Loucy (cell line): Measurements from ENCODE around the gene INF2.

Experiments
- H2AFZ ChIP-seq: fragments of 200-600 bp; sonication (generic); 2 replicates; pipeline ENCODE4 v1.6.0; 2016; ENCODE audit warnings: antibody characterized with exemption, mild to moderate bottlenecking, low read length, moderate library complexity
- H3F3A ChIP-seq: fragments of 200-600 bp; 2 replicates; pipeline ENCODE4 v1.6.0; 2016; ENCODE audit warnings: antibody characterized with exemption, low read depth, mild to moderate bottlenecking
- H3K27me3 ChIP-seq: fragments of 200-600 bp; sonication (generic); 2 replicates; pipeline ENCODE4 v1.6.1; 2014; ENCODE audit warnings: low read length, mild to moderate bottlenecking; ENCODE audit not compliant: insufficient read depth, poor library complexity, severe bottlenecking
- H3K36me3 ChIP-seq: fragments of 200-600 bp; sonication (generic); 2 replicates; pipeline ENCODE4 v1.6.1; 2016; ENCODE audit warnings: low read length; ENCODE audit not compliant: insufficient read depth
- H3K4me1 ChIP-seq: fragments of 200-600 bp; sonication (generic); 2 replicates; pipeline ENCODE4 v1.5.1; 2014; ENCODE audit warnings: low read length, mild to moderate bottlenecking; ENCODE audit not compliant: insufficient read depth, poor library complexity, severe bottlenecking
- H3K4me2 ChIP-seq: fragments of 200-600 bp; sonication (generic); 2 replicates; pipeline ENCODE4 v1.6.0; 2014; ENCODE audit warnings: antibody characterized with exemption, low read length, low read depth, mild to moderate bottlenecking; ENCODE audit not compliant: poor library complexity, severe bottlenecking
- H3K4me3 ChIP-seq: fragments of 200-600 bp; sonication (generic); 2 replicates; pipeline ENCODE4 v1.5.1; 2014; ENCODE audit warnings: low read length, mild to moderate bottlenecking, mixed read lengths; ENCODE audit not compliant: poor library complexity, severe bottlenecking
- H3K79me2 ChIP-seq: fragments of 200-600 bp; sonication (generic); 2 replicates; pipeline ENCODE4 v1.6.1; 2014; ENCODE audit warnings: low read length; ENCODE audit not compliant: insufficient read depth
- H3K9ac ChIP-seq: fragments of 200-600 bp; sonication (generic); 2 replicates; pipeline ENCODE4 v1.6.0; 2014; ENCODE audit warnings: mild to moderate bottlenecking, low read depth, low read length, moderate library complexity; ENCODE audit not compliant: poor library complexity, severe bottlenecking
- H3K9me2 ChIP-seq: fragments of 200-600 bp; sonication (generic); replicated peaks from 2 replicates; pipeline ENCODE4 v1.6.1; 2016; ENCODE audit warnings: low read depth, low read length, mixed read lengths
- H3K9me3 ChIP-seq: fragments of 200-600 bp; sonication (generic); 2 replicates; pipeline ENCODE4 v1.6.1; 2014; ENCODE audit warnings: mild to moderate bottlenecking, antibody characterized with exemption, low read length, low read depth; ENCODE audit not compliant: insufficient read depth
- H4K20me1 ChIP-seq: fragments of 200-600 bp; sonication (generic); 2 replicates; pipeline ENCODE4 v1.6.0; 2014; ENCODE audit warnings: antibody characterized with exemption, low read length, mild to moderate bottlenecking; ENCODE audit not compliant: insufficient read depth, poor library complexity, severe bottlenecking
- EZH2phosphoT487 ChIP-seq: fragments of 200-600 bp; IDR thresholded peaks from 2 replicates; pipeline ENCODE4 v1.6.1; 2018; ENCODE audit warnings: antibody characterized with exemption, mild to moderate bottlenecking, moderate library complexity, borderline replicate concordance
- TF ChIP-seq, protein P1 (sequence below): fragments of 200-600 bp; sonication (generic); conservative IDR thresholded peaks from 2 replicates; pipeline ENCODE4 v1.5.1; 2014; ENCODE audit warnings: mild to moderate bottlenecking, antibody characterized with exemption, low read length

Gene INF2

DNA sequence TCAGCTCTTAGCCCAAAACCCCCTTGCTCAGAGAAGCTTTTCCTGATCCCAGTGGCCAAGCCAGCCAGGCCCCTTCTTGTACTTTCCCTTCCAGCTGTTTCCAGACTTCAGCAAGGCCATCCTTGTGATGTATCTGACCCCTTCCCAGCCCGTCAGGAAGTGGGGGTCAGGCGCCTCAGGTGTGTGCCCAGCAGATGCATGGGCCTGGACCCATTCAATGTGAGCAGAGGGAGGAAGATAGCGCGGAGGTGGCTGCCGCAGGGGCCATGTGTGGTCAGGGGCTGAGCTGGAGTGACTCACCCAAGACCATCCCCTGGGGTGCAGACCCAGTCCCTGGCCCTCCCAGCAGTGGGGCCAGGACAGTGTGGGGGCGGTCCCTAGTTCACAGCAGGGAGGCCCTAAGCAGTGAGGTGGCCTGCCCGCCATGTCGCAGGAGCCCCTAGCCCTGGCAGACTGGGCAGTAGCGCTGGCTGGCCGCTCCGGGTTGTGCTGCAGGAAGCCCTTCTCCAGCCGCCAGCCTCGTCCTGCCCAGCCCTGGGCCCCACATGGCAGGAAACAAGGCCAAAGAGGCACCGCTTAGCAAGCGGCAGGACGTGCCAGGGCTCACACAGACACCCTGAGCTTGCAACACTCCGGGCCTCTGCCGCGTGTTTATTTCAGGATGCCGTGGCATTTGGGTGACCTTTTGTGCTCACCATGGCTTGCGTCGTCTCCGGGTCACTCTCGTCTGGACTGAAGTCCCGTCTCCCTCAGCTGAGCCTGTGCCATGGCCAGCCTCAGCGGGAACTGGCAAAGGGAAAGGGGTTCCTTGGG, 46.6 kb downstream of the INF2 start:
- no peak overlapping the region for H3K4me3 ChIP-seq
- H3K79me2 ChIP-seq: no peaks in the 10 kb centered on the region
- H3K9me3 ChIP-seq: no peaks in the 10 kb centered on the region
- no peaks in the 10 kb centered on the region for H3K27me3 ChIP-seq
- H3K36me3 ChIP-seq: no peaks in the 10 kb centered on the region
- H3K9me2 ChIP-seq: no peaks in the 10 kb centered on the region
- H3F3A ChIP-seq: no peaks in the 10 kb centered on the region
- H2AFZ ChIP-seq: no peak overlapping the region
- TF ChIP-seq, protein P1, sequence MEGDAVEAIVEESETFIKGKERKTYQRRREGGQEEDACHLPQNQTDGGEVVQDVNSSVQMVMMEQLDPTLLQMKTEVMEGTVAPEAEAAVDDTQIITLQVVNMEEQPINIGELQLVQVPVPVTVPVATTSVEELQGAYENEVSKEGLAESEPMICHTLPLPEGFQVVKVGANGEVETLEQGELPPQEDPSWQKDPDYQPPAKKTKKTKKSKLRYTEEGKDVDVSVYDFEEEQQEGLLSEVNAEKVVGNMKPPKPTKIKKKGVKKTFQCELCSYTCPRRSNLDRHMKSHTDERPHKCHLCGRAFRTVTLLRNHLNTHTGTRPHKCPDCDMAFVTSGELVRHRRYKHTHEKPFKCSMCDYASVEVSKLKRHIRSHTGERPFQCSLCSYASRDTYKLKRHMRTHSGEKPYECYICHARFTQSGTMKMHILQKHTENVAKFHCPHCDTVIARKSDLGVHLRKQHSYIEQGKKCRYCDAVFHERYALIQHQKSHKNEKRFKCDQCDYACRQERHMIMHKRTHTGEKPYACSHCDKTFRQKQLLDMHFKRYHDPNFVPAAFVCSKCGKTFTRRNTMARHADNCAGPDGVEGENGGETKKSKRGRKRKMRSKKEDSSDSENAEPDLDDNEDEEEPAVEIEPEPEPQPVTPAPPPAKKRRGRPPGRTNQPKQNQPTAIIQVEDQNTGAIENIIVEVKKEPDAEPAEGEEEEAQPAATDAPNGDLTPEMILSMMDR: no peak
- TF ChIP-seq EZH2phosphoT487: no peak
- no peaks in the 10 kb centered on the region for H3K4me1 ChIP-seq
- no peak overlapping the region for H3K4me2 ChIP-seq
- H4K20me1 ChIP-seq: no peaks in the 10 kb centered on the region
- H3K9ac ChIP-seq: no peak overlapping the region

GRCh38 chr14:104738375-104739019, 49.1 kb downstream of the INF2 start:
- Histone ChIP-seq H3K4me1 (no peaks in the 10 kb centered on the region), H3K9ac (no peak overlapping the region), H3F3A (no peaks in the 10 kb centered on the region), H4K20me1 (no peaks in the 10 kb centered on the region), H3K4me3 (no peak overlapping the region), H3K36me3 (no peaks in the 10 kb centered on the region), H2AFZ (no peak overlapping the region), H3K4me2 (no peak overlapping the region), H3K79me2 (no peaks in the 10 kb centered on the region), H3K9me3 (no peaks in the 10 kb centered on the region), H3K27me3 (no peaks in the 10 kb centered on the region), H3K9me2 (no peaks in the 10 kb centered on the region)
- TF ChIP-seq EZH2phosphoT487: no peak
- TF ChIP-seq, protein P1: no peak

DNA sequence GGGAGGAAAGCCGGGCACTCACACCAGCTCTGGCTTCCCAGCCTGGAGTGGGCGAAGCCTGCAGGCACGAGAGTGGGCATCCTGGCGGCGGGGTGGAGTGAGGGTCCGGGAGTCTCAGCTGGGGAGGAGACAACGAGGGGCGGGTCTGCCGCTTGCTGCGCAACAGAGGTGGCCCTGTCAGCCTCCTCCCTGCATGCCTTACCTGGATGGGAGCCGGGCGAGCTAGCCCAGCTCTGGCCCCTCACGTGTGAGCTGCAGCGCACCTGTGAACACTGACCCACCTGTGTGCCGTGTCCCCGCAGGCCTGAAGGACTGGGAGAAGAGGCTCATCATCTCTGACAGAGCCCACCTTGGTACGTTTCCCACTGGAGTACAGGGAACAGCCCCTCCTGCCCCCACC, 49.6 kb downstream of the INF2 start:
- TF ChIP-seq, protein P1: no peak
- TF ChIP-seq EZH2phosphoT487: no peak
- Histone ChIP-seq H3F3A (no peaks in the 10 kb centered on the region), H3K4me1 (no peaks in the 10 kb centered on the region), H3K4me3 (no peak overlapping the region), H3K9me3 (no peaks in the 10 kb centered on the region), H3K79me2 (no peaks in the 10 kb centered on the region), H2AFZ (no peak overlapping the region), H3K27me3 (no peaks in the 10 kb centered on the region), H3K9me2 (no peaks in the 10 kb centered on the region), H3K4me2 (no peak overlapping the region), H3K9ac (no peak overlapping the region), H3K36me3 (no peaks in the 10 kb centered on the region), H4K20me1 (no peaks in the 10 kb centered on the region)
